Epidermal melanocyte (primary cell): ENCODE results near the gene PRR18.
"Not testable (repeated sequence)": the region's sequence is repeated elsewhere in the genome, so short reads cannot be mapped to it uniquely, and the experiment has no call there.

Experiments
- DNase-seq: peaks from one replicate; pipeline ENCODE4 v3.0.0; 2011; ENCODE audit warnings: low spot score; ENCODE audit not compliant: insufficient read length

The PRR18 gene, protein sequence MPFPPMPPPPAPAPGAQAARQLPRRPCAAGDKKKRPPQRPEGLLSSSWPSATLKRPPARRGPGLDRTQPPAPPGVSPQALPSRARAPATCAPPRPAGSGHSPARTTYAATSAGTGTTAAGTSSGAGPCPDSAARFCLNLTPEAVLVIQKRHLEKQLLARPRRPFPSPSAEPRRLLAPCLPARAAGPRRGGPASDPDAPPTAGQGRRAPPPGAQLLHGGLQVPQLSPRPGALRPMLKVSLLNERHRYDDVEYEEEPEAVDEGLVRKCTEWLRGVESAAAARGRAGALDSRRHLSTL

DNA sequence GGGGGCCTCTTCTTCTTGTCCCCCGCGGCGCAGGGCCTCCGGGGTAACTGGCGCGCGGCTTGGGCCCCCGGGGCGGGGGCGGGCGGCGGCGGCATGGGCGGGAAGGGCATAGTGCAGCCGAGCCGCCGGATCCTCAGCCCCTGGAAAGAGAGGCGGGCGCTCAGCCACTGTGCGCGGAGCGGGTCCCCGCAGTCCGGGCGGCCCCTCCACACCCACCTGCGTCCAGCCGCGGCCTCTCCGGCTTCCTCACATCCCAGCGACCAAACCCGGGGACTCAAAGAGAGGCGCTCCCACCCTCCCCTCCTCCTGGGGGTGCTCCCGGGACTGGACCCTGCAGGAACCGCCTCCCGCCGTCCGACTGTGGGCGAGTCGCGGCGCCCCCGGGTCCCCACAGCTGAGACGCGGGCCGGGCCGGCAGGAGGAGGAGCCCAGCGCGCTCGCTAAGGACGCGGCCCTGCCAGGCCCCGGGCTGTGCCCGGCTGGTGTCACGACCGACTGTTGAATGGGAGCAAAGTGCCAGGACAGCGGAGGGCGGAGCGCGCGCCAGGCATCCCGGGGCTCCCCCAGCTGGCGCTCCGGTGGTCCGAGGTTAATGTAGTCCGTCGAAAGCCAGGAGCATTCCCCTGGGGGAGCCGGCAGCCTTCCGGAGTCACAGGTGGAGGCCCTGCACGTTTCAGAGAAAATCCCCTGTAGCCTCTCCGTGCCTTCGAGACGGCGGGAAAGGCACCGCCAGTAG is at the start of gene PRR18:
Gene PRR18, minus strand, starts transcription at position 360 of the 736 bp plus-strand sequence. Its CDS starts 250 bp downstream, at position 110.
- DNase-seq, result no peak

- no peak for DNase-seq
Observed at GRCh38 chr6:166355552-166355951, 47.4 kb upstream of the PRR18 start.

DNA sequence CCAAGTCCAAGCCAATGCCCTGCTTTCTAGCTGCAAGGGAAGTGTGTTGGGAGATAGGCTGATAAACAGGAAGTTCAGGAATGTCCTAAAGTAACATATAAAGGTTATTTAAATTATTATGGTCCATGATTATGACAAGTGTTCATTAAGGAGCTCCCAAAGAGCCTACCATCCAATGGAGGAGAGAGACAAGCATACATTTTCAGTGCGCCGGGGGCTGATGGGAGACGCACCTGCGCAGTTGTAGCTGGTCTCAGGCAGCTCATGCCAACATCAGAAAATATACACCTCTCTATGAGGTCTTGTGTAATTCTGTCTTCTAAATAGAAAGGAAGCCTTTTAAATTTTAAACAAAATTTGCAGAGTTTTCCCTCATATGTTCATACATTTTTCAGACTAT is 46.8 kb upstream of the PRR18 start:
- no peak for DNase-seq

- DNase-seq, result no peak
Observed at GRCh38 chr6:166354143-166354542, 46.0 kb upstream of the PRR18 start.

DNA sequence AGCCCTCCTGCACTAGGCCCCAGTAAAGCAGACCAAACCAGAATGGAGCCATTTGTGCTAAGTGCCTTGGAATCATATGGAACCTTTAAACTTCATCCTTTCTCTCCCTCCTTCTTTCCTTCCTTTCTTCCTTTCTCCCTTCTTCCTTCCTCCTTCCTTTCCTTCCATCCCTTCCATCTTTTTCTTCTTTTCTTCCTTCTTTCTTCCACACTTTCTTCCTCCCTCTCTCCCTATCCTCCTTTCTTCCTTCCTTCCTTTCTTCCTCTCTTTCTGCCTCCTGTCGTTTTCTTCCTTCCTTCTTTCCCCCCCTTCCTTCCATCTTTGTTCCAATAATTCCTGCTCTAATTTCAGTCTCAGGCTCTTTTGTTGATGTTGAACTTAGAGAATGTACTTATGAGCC is 45.3 kb upstream of the PRR18 start:
- DNase-seq, result no peak

DNA sequence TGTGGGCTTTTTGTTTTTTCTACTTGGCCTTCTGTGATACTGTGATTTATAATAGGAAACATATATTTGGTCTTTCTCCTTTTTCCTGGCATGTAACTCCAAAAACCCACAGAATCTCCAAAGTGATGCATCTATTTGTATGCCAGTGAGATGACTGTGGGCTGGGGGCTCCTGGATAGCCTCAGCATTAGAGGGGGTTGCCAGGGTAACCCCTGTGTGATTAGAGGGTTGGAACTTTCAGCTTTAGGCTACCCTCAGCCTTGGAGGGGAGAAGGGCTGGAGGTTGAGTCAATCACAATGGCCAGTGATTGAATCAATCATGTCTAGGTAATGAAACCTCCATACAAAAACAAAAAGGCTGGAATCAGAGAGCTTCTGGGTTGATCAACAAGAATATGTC is 44.7 kb upstream of the PRR18 start:
- DNase-seq, result no peak

GRCh38 chr6:166351715-166352285 is 43.6 kb upstream of the PRR18 start:
- peak; percentile 61 for DNase-seq

DNA sequence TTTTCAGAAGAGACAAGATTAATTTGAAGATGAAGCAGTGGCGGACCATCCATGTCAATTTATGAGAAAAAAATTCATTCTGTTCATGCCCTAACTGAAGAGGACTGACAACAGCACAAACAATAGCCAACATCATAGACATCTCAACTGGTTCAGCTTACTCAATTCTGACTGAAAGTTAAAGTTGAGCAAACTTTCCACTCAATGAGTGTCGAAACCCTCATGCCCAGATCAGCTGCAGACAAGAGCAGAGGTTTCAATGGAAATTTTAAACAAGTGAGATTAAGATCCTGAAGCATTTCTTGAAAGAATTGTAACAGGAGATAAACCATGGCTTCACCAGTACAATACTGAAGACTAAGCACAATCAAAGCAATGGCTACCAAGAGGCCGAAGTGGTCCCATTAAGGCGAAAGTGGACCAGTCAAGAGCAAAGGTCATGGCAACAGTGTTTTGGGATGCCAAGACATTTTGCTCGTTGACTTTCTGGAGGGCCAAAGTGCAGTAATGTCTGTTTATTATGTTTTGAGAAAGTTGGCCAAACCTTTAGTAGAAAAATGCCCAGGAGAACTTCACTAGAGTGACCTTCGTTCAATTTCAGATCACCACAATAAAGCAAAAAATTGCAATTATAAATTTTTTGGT is 40.2 kb upstream of the PRR18 start:
- DNase-seq, result no peak

DNA sequence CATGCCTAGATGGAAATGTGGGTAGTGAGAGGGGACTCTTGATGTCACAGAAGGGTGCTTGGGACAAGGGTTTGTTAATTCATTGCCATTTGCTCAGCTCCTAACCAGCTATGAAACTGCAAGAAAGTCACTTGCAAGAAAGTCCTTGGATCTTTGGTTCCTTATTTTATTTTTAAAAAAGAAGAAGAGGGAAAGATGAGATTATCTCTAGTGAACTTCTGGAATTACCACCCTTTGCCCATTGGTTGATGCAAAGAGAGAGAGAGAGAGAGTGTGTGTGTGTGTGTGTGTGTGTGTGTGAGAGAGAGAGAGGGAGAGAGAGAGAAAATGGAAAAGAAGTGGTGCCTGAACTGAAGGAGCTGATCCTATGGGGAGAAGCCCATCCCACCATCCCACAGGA is 38.8 kb upstream of the PRR18 start:
- no peak for DNase-seq

- no peak for DNase-seq
Observed at GRCh38 chr6:166346449-166346848, 38.3 kb upstream of the PRR18 start.

- DNase-seq, result not testable (repeated sequence)
Observed at GRCh38 chr6:166345672-166346071, 37.5 kb upstream of the PRR18 start.

- DNase-seq, result not testable (repeated sequence)
Observed at GRCh38 chr6:166344921-166345320, 36.7 kb upstream of the PRR18 start.

- DNase-seq, result no peak
Observed at GRCh38 chr6:166344240-166344639, 36.0 kb upstream of the PRR18 start.

DNA sequence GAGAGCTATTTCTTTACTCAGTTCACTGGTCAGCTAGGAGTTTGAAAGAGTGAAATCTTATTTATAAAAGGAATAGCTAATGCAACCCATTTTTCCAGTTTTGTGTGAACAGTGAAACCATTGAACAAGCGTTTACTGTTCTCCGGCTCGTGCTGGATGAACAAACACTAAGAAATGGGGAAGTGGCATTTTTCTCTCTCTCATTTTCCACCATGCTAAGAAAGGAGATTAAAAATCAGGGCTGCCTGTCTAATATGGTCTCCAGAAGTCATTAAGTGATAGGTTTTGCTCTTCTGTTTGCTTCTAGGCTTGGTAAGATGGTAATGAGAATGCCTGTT is 34.9 kb upstream of the PRR18 start:
- DNase-seq, result no peak

DNA sequence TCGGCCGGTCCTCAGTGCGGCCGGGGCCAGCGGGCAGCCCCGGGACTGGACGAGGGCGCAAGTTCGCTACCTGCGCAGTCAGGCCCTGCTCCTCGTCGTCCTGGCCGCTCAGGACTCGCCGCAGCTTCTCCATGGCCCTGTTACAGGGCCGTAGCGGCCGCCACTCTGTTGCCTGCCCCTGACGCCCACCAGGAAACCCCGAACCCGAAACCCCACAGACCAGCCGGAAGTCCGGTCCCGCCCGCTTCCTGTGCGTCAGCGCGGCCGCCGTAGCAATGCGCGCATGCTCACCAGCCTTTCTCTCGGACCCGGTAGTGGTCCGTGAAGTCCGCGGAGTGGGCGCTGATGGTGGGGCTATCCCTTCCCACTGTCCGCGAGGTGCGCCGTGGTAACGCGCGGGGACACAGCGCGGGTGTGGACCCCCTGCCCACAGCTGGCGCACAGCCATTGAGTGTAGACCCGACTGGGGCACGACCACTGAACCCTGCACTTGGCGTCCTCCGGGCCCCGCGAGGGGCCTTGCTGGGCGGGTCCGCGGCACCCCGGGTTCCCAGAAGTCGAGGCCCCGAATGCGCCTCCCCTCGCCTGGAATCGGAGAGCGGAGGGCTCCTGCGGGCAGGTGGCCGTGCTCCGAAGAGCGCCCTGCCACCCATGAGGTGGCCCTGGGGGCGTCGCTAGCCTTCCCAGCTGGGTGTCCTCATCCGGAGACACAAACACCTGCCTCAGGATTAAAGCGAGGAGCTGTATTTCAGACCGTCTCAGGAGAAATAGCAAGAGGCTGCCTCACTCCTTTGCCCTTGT is 34.4 kb upstream of the PRR18 start, which contains the start of gene SFT2D1:
Gene SFT2D1, minus strand, starts transcription at position 197 of the 801 bp plus-strand sequence. Its CDS starts 64 bp downstream, at position 133.
- DNase-seq, result peak; percentile 73

GRCh38 chr6:166341977-166342348 is 33.8 kb upstream of the PRR18 start:
- no peak for DNase-seq

DNA sequence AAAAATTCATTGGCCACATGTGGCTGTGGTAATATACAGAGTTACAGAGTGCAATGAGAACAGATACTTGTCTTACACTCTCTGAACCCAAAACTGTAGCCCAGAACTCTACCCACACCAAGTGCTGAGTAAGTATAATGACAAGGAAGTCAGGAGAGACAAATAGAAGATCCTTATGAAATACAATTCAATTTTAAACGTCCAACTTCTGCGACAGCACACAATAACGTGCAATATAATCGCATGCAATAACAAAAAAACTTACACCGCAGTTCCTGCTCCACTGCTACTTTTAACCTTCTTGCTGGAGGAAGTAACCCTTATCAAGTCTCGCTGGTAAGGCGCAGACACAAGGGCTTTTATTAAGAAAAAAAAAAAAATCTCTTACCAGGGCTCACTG is 33.3 kb upstream of the PRR18 start:
- DNase-seq, result no peak

- no peak for DNase-seq
Observed at GRCh38 chr6:166338854-166339253, 30.7 kb upstream of the PRR18 start.

DNA sequence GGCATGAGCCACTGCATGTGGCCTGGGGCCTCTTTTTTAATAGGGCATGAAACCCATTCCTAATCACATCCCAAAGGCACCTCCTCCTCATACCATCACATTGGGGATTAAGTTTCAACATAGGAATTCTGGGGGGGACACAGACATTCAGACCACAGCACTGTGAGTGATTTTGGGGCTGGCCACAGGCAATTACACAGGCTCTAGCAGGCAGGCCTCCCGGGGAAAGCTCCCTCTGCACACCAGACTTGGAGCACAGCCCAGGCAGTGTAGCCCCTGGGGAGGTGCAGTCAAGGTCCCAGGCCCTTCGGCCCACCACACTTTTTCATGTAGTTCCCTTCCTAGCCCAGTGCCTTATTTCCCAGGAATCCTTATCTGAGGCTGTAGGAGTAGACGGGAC is 28.7 kb upstream of the PRR18 start:
- no peak for DNase-seq

DNA sequence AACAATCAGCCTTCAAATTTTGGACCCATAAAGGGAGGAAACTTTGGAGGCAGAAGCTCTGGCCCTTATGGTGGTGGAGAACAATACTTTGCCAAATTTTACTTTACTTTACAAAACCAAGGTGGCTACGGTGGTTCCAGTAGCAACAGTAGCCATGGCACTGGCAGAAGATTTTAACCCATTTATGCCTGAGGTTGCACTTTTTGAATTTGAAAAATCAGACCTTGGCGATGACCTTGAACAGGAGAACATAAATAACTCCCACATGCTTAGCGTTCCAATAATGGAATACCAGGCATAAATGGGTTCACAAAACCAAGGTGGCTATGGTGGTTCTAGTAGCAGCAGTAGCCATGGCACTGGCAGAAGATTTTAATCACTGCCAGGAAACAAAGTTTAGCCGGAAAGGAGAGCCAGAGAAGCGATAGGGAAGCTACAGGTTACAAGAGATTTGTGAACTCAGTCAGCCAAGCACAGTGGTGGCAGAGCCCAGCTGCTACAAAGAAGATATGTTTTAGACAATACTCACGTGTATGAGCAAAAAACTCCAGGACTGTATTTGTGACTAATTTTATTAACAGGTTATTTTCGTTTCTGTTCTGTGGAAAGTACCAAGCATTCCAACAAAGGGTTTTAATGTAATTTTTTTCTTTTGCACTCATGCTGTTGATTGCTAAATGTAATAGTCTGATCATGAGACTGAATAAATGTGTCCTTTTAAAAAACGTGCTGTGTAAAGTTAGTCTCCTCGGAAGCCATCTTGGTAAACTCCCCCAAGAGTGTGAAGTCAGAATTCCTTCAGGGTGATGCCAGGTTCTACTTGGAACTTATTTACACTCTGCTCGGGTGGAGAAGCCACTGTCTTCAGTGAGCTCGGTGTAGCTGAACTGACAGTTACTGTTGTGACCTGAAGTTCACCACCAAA is 27.4 kb upstream of the PRR18 start:
- DNase-seq, result no peak
